Urinary bladder (tissue), 4 donors: ENCODE measurements around the gene SULT1E1. TPM values are rescaled to one million over a fixed set of nuclear protein-coding genes. Genes with fewer than 3 reads are reported as not detected.

Experiments used
- DNase-seq: peaks from one replicate; pipeline ENCODE4 v3.0.0-alpha.2; 2015; ENCODE audit errors: extremely low spot score
- H3K27ac ChIP-seq: one replicate; pipeline ENCODE4 v1.5.1; 2013; ENCODE audit warnings: low read depth, mild to moderate bottlenecking, moderate library complexity
- H3K36me3 ChIP-seq: one replicate; pipeline ENCODE4 v1.6.1; 2013; ENCODE audit warnings: mild to moderate bottlenecking, moderate library complexity; ENCODE audit not compliant: insufficient read depth
- H3K4me1 ChIP-seq: one replicate; pipeline ENCODE4 v1.6.1; 2013; ENCODE audit warnings: mild to moderate bottlenecking, moderate library complexity; ENCODE audit not compliant: insufficient read depth
- H3K4me3 ChIP-seq: one replicate; pipeline ENCODE4 v1.5.1; 2013; ENCODE audit warnings: low read depth, low read length
- WGBS: extraction: QIAGEN DNeasy Blood & Tissue Kit; methylation state at CpG from one replicate; pipeline ENCODE4 v1.1.7; 2013; 5-methylcytosine and 5-hydroxymethylcytosine counted together
- polyA plus RNA-seq: library from polyadenylated mRNA; stranded (reverse); fragments of 200-250 nt; gene quantifications from one replicate; pipeline ENCODE4 v1.2.3, GENCODE V29; 2013
- total RNA-seq: library from RNA; depleted of rRNA; stranded (reverse); fragments of >200 nt; gene quantifications from one replicate; pipeline ENCODE4 v1.2.3, GENCODE V29; 2014
- donor health status: healthy with polysubstance abuse.
- donor health status: healthy.

SULT1E1 gene
- total and polyA plus RNA-seq, 2 donors, result 0.16 to 153 TPM

DNA sequence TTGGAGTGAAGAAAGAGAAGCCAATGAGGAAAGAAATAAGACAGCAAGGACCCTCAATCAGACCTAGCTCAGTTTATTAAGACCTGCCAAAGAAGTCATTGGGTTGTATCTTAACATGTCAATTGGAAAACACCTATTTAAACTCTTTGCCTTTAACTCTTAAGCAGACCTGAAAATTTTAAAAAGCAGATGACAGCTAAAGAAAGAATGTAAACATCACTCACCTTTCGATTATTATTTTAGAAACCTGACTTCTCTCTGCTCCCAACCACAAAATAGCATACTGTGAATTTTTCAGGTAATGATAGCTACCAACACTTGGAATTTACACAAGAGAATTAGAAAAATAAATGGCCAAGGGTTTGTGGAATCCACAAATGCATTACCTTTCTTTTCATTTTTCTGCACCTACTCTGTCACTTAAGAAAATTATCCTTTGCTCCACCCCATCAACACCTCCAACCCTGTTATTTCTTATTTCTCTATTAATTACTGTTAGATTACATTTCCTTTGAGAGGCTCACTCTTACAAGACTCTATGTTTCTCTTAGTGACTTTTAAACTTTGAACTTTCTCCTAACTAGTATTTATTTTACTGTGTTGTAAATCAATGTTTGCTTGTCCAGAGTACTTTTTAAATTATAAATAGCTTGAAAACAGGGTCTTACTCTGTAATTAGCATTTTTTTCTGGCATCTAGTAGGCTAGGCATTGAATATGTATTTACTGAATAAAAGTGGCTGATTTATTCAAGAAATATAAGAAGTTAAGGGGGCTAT is 765 bp upstream of the SULT1E1 start:
- Histone ChIP-seq H3K36me3 (no peaks in the 10 kb centered on the region), H3K27ac (no peak overlapping the region), H3K4me1 (no peaks in the 10 kb centered on the region), H3K4me3 (no peak overlapping the region)
- no peak for DNase-seq
- WGBS, result 80% methylated on average over 1 of the region's 1 CpG

DNA sequence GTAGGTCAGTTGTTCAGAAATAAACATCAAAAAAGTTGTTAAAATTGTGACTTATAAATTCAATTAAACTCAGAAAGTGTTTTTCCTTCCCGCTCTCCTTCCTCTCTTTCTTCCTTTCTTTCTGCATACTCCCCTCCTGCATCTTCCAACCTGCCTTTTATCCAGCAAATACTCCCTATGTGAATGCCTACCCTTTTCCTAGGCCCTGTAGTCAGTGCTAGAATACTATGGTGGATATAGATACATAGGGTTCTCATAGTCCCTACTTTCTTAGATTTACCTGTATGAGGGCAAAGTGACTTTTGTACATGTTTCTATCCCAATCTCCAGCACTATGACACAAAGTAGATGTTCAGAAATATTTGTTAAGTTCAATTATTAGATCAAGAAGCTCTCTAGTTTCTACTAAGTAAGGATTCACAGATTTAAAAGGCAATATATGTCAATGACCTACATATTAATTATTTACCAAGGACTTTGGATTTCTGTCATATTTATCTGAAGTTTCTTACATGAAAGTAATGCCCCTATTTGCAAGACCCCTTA is 732 bp downstream of the SULT1E1 start:
- no peak overlapping the region for H3K27ac ChIP-seq
- no peak for DNase-seq
- no peaks in the 10 kb centered on the region for H3K4me1 ChIP-seq
- H3K4me3 ChIP-seq, result no peak overlapping the region
- H3K36me3 ChIP-seq, result no peaks in the 10 kb centered on the region
- WGBS, result 93% methylated on average over 1 of the region's 1 CpG

DNA sequence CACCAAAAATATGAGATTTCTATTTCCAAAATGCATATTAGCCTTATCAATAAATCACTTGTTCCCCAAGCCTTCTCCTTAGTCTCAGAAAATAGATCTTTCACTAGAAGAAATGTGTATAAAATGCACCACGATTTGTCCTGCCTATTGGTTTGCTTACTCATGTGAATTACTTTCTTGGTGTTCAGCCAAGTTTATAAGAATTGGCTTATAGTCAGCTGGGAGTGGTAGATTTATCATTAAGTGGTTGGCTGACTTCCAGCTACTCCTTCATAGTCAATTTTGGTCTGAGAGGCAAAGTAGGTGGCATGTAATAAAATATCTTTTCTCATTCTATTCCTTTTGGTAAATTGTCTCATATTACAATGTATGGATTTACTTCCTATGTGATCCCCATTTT is 1.3 kb downstream of the SULT1E1 start:
- no peak overlapping the region for H3K27ac ChIP-seq
- WGBS, result 11% methylated on average over 1 of the region's 1 CpG
- no peaks in the 10 kb centered on the region for H3K4me1 ChIP-seq
- no peak overlapping the region for H3K4me3 ChIP-seq
- DNase-seq, result peak; percentile 53
- H3K36me3 ChIP-seq, result no peaks in the 10 kb centered on the region

DNA sequence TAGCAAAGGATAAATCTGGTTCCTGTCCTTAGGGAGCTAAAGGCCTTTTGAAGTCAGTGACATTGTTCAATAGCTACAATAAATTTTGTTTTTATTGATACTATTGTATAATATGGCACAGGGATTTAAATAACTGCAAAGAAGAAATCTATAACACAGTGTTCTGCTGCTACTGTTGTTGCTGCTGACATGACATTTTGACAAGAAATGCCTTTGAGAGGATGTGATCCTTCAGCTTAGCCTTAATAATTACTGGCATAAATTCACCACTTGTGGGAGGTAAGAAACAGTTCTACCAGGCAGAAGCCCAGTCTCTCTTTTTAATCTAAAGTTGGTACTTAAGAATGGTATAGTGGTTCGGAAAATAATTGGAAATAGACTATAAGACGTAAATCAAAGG is 4.1 kb downstream of the SULT1E1 start:
- Histone ChIP-seq H3K36me3 (no peaks in the 10 kb centered on the region), H3K4me3 (no peak overlapping the region), H3K4me1 (no peaks in the 10 kb centered on the region), H3K27ac (no peak overlapping the region)
- 81% methylated on average over 2 of the region's 2 CpGs for WGBS
- DNase-seq, result no peak

DNA sequence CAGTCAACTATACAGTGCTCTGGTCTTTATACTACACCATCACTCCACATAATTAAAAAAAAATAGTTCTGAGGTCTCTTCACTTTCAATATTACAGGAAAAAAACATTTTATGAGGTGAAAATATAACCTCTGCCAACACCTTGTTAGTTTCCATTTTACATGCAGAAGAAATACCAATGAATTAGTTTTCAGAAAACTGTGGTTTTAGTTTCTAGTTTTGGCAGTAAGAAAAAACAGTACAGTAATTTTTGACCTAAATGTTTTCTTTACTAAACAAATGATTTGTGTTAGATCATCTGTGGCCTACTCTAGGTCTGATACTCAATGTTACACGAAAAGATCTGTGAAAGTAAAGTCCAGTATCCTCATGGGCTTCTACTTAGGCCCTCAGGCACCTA is 10.0 kb downstream of the SULT1E1 start:
- no peak overlapping the region for H3K4me3 ChIP-seq
- WGBS, result 53% methylated on average over 1 of the region's 1 CpG
- H3K36me3 ChIP-seq, result no peaks in the 10 kb centered on the region
- DNase-seq, result no peak
- H3K4me1 ChIP-seq, result no peaks in the 10 kb centered on the region
- no peak overlapping the region for H3K27ac ChIP-seq

DNA sequence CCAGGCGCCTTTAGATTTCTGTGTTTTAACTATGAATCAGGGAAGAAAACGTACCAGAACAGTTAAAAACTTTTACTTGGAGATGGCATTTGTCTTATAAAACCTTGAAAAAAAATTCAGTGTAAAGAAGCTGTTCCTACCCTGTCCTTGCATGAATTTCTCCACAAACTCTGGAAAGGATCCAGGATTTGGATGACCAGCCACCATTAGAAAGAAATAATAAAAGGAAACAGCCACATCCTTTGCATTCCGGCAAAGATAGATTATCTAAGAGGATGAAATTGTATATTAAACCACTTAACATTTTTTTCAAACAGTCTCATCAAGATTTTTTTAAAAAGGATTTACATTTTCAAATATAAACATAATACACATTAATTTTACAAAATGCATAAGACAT is 10.6 kb downstream of the SULT1E1 start:
- DNase-seq, result no peak
- WGBS, result 60% methylated on average over 3 of the region's 3 CpGs
- Histone ChIP-seq H3K4me3 (no peak overlapping the region), H3K4me1 (no peaks in the 10 kb centered on the region), H3K27ac (no peak overlapping the region), H3K36me3 (no peaks in the 10 kb centered on the region)

DNA sequence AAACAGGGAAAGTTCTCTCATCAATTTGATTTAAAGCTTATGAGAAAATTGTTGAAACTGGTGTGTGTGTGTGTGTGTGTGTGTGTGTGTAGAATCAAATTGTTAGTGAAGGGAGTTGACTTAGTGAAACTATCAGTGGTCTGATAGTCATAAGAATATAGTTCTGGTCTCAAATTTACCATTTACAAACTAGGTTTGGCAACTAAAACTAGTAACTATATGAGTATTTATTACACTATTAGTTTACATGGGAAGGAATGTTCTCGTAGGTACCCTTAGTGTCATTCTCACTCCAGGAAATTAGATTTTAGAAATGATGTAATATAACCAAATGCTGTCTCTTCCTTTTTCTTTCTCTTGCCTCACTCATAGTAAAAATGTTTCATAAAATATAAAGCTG is 11.9 kb downstream of the SULT1E1 start:
- Histone ChIP-seq H3K27ac (no peak overlapping the region), H3K4me3 (no peak overlapping the region), H3K4me1 (no peaks in the 10 kb centered on the region), H3K36me3 (no peaks in the 10 kb centered on the region)
- WGBS, result 74% methylated on average over 1 of the region's 1 CpG
- no peak for DNase-seq

DNA sequence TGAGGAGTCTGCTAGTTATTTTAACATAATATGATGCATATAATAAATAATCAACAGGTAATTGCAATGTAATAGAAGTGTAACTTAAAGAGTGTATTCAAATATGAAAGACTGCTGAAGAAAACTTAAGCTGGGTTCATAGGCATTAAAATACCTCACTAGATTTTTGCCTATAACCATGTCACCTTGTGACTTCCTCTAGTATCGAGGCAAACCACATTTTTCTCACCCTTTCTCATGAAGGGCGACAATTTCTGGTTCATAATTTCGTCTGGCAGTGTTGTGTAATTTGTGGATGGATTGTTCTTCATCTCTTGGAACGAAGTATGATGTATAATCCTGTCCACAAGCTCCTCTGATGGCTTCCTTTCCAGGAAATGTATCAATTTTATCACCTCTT is 16.0 kb downstream of the SULT1E1 start:
- Histone ChIP-seq H3K27ac (no peak overlapping the region), H3K4me3 (no peak overlapping the region), H3K4me1 (no peaks in the 10 kb centered on the region), H3K36me3 (no peaks in the 10 kb centered on the region)
- WGBS, result 76% methylated on average over 4 of the region's 4 CpGs
- no peak for DNase-seq

DNA sequence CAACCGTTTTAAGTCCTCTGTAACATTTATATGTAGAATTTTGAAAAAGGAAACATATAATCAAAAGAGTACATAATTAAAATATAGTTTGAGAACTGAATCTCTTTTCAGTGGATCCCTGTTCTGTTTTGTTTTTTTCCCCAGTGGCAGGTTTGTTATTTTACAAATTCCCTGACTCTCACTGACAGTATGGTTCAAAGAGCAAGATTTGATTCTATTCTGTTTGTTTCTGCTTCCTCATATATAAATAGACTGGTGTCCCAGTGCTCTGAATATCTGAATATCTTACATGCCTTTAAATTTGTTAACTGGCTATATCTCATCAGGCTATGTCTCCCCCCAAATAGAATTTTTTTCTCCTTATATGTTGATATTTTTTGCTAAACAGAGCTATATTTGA is 16.6 kb downstream of the SULT1E1 start:
- Histone ChIP-seq H3K36me3 (no peaks in the 10 kb centered on the region), H3K27ac (no peak overlapping the region), H3K4me3 (no peak overlapping the region), H3K4me1 (no peaks in the 10 kb centered on the region)
- 0% methylated on average over 1 of the region's 1 CpG for WGBS
- no peak for DNase-seq

DNA sequence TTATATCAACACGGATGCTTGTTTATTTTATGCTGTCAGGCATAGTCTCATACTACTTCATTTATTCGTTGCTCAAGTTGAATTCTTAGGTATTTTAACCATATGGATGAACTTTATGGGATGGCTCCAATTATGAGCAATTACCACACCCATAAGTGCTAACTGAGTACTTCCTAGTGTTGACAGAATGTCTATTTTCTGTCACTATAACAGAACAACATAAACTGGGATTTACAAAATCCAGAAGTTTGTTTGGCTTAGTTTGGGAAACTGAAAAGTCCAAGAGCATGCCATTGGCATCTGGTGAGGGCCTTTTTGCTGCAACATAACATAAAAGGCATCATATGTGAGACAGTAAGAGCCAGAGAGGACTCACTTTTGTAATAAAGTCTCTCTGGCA is 21.0 kb downstream of the SULT1E1 start:
- Histone ChIP-seq H3K36me3 (no peaks in the 10 kb centered on the region), H3K27ac (no peak overlapping the region), H3K4me3 (no peak overlapping the region), H3K4me1 (no peaks in the 10 kb centered on the region)
- no peak for DNase-seq
- 65% methylated on average over 2 of the region's 2 CpGs for WGBS

DNA sequence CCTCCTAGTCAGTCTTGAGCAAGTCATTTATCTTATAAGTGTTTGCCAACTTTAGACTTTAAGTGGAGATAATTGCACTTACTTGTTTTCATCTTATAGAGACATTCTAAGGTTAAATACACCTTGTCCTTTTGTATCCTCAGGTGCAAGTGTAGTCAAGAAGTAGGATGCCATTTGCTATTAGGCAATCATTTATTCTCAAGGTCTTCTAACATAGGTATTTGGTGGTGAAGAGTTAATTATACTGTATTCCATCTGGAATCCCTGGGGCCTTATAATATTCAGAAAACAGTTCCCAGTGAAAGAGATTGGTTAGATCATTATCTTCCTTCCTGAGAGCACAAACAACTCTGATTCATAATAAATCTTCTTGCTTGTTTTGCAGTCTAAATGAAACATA is 23.7 kb downstream of the SULT1E1 start:
- H3K4me1 ChIP-seq, result no peaks in the 10 kb centered on the region
- H3K4me3 ChIP-seq, result no peak overlapping the region
- H3K27ac ChIP-seq, result no peak overlapping the region
- no peaks in the 10 kb centered on the region for H3K36me3 ChIP-seq
- no peak for DNase-seq

DNA sequence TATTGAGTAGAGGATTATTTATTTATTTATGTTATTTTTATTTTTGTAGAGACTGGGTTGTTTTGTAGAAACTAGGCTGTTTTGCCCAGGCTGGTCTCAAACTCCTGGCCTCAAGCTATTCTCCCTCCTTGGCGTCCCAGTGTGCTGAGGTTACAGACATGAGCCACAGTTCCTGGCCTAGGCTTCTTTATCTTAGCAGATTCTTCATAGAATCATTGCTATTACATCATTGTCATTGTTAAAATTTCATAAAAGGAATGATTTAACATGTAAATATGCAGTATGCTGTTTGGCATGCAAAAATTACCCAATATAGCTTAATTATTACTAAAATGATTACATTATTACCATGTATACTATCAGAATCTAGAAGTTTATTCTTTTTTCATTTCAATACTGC is 24.2 kb downstream of the SULT1E1 start:
- DNase-seq, result no peak
- Histone ChIP-seq H3K4me3 (no peak overlapping the region), H3K36me3 (no peaks in the 10 kb centered on the region), H3K4me1 (no peaks in the 10 kb centered on the region), H3K27ac (no peak overlapping the region)
- WGBS, result 83% methylated on average over 1 of the region's 1 CpG

DNA sequence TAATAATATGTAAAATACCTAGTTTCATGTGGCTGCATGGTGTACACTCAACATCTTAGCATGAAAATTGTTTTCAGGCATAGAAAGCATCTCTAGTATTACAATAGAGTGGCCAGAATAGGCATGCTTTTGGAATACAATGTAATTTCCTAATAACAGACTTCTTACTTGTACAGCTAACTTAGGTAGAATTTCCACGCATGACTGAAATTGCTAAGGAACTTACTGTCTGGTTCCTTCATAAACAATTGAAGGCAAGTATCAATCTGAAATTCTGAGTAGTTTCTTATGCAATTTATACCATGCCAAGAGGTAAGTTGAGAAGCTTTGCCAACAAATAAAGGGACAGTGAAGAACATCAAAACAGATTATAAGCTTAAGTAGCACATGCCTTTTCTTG is 26.7 kb downstream of the SULT1E1 start:
- 89% methylated on average over 1 of the region's 1 CpG for WGBS
- DNase-seq, result no peak
- no peaks in the 10 kb centered on the region for H3K36me3 ChIP-seq
- H3K27ac ChIP-seq, result no peak overlapping the region
- H3K4me1 ChIP-seq, result no peaks in the 10 kb centered on the region
- H3K4me3 ChIP-seq, result no peak overlapping the region

DNA sequence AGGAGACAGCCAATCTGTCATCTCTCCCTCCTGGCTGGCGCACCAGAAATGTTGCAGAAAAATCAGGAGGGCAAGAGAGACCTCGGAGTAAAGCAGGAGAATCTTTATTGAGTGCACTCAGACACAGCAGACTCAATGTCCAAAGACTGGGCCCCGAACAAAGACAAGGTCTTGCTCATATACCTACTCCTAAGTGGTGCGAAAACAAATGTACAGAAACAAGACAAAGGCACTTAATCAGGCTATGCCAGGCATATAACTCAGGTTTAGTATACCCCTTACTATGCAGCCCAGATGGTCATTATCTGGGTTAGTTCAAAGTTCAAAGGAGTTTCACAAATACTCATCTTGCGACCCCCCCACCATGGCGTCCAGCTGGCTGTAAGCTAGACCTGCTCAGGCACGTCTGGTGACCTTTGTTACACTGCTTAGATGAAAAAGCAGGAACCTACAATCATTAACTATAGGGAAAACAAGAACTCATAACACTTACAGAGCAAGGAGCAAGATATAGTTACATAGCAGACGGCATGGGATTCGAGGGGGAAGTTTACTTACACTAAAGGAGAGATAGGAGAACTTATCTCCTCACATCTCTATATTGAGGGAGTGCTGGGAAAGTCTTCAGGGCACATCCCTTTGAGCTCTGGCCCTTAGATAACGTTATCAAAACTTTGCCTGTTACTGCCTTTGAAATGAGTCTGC is 27.5 kb downstream of the SULT1E1 start:
- 74% methylated on average over 10 of the region's 10 CpGs for WGBS
- no peak overlapping the region for H3K4me3 ChIP-seq
- H3K4me1 ChIP-seq, result no peaks in the 10 kb centered on the region
- DNase-seq, result no peak
- H3K36me3 ChIP-seq, result no peaks in the 10 kb centered on the region
- H3K27ac ChIP-seq, result no peak overlapping the region
